Trophoblast cell (in vitro differentiated cells and primary cell): Measurements from ENCODE around the gene EPN2.
A peak's percentile ranks its signal among the peaks of the same experiment; 100 is the strongest.

Experiments
- DNase-seq, 2 donors: peaks; one replicate each; pipeline ENCODE4 v3.0.0-alpha.2; 2016
- H2AFZ ChIP-seq: 2 replicates; pipeline ENCODE4 v1.6.1; 2013; ENCODE audit warnings: low read length, moderate library complexity, mild to moderate bottlenecking; ENCODE audit not compliant: insufficient read depth, poor library complexity
- H2AK5ac ChIP-seq: 2 replicates; pipeline ENCODE4 v1.6.1; 2013; ENCODE audit warnings: mild to moderate bottlenecking, low read length
- H2BK120ac ChIP-seq: 2 replicates; pipeline ENCODE4 v1.6.1; 2013; ENCODE audit warnings: low read length, mild to moderate bottlenecking, moderate library complexity; ENCODE audit not compliant: insufficient read depth, poor library complexity
- H2BK12ac ChIP-seq: 2 replicates; pipeline ENCODE4 v1.6.1; 2013; ENCODE audit warnings: mild to moderate bottlenecking, low read length, moderate library complexity
- H2BK5ac ChIP-seq: 2 replicates; pipeline ENCODE4 v1.6.1; 2013; ENCODE audit warnings: low read length, low read depth, moderate library complexity, mild to moderate bottlenecking; ENCODE audit not compliant: poor library complexity
- H3K14ac ChIP-seq: 2 replicates; pipeline ENCODE4 v1.6.1; 2013; ENCODE audit warnings: mild to moderate bottlenecking, low read length
- H3K18ac ChIP-seq: 2 replicates; pipeline ENCODE4 v1.6.1; 2013; ENCODE audit warnings: mild to moderate bottlenecking, low read length
- H3K23ac ChIP-seq: 2 replicates; pipeline ENCODE4 v1.6.1; 2013; ENCODE audit warnings: low read length
- H3K27ac ChIP-seq: 2 replicates; pipeline ENCODE4 v1.5.1; 2013; ENCODE audit warnings: low read depth, mild to moderate bottlenecking, inconsistent platforms, low read length, moderate library complexity
- H3K27me3 ChIP-seq: 2 replicates; pipeline ENCODE4 v1.6.1; 2013; ENCODE audit warnings: inconsistent platforms, mild to moderate bottlenecking, low read length, moderate library complexity; ENCODE audit not compliant: insufficient read depth
- H3K36me3 ChIP-seq, 2 experiments: 1 replicate in 1 of 2; 2 replicates in 1 of 2; pipeline ENCODE4 v1.6.1; 2013; ENCODE audit warnings: low read length in 2 of 2, mild to moderate bottlenecking in 2 of 2, moderate library complexity in 1 of 2; ENCODE audit not compliant: insufficient read depth in 2 of 2, control insufficient read depth in 1 of 2
- H3K4ac ChIP-seq: 2 replicates; pipeline ENCODE4 v1.6.1; 2013; ENCODE audit warnings: low read depth, mild to moderate bottlenecking, low read length, moderate library complexity
- H3K4me1 ChIP-seq, 2 experiments: 1 replicate in 1 of 2; 2 replicates in 1 of 2; pipeline ENCODE4 v1.6.1; 2013; ENCODE audit warnings: low read length in 2 of 2, mild to moderate bottlenecking in 2 of 2, moderate library complexity in 1 of 2; ENCODE audit not compliant: insufficient read depth in 2 of 2, control insufficient read depth in 1 of 2
- H3K4me2 ChIP-seq: 2 replicates; pipeline ENCODE4 v1.6.1; 2013; ENCODE audit warnings: inconsistent platforms, mild to moderate bottlenecking, low read length, moderate library complexity
- H3K4me3 ChIP-seq: 2 replicates; pipeline ENCODE4 v1.5.1; 2013; ENCODE audit warnings: mild to moderate bottlenecking, low read depth, low read length, inconsistent platforms
- H3K79me1 ChIP-seq: one replicate; pipeline ENCODE4 v1.6.1; 2013; ENCODE audit warnings: low read length
- H3K79me2 ChIP-seq: 2 replicates; pipeline ENCODE4 v1.6.1; 2013; ENCODE audit warnings: low read length, mild to moderate bottlenecking; ENCODE audit not compliant: control insufficient read depth, insufficient read depth, poor library complexity
- H3K9ac ChIP-seq: 2 replicates; pipeline ENCODE4 v1.6.1; 2013; ENCODE audit warnings: mild to moderate bottlenecking, low read length
- H3K9me3 ChIP-seq: 2 replicates; pipeline ENCODE4 v1.6.1; 2013; ENCODE audit warnings: low read depth, mild to moderate bottlenecking, control low read depth, inconsistent platforms, low read length; ENCODE audit not compliant: insufficient read depth
- H4K12ac ChIP-seq: 2 replicates; pipeline ENCODE4 v1.6.1; 2013; ENCODE audit warnings: low read depth, mild to moderate bottlenecking, low read length, moderate library complexity
- H4K8ac ChIP-seq: 2 replicates; pipeline ENCODE4 v1.6.1; 2013; ENCODE audit warnings: low read depth, mild to moderate bottlenecking, low read length, moderate library complexity
- H4K91ac ChIP-seq: one replicate; pipeline ENCODE4 v1.6.1; 2013; ENCODE audit warnings: low read depth, mild to moderate bottlenecking, low read length, moderate library complexity
- WGBS: extraction: QIAGEN DNeasy Blood & Tissue Kit; methylation state at CpG from one replicate; pipeline ENCODE4 v1.1.7; 2013; ENCODE audit warnings: missing lambda C conversion rate; ENCODE audit not compliant: insufficient read length, insufficient coverage; ENCODE audit errors: extremely low coverage; 5-methylcytosine and 5-hydroxymethylcytosine counted together

Gene EPN2

GRCh38 chr17:19329839-19330238, 92.7 kb downstream of the EPN2 start:
- Histone ChIP-seq H3K14ac (no peak overlapping the region), H3K27me3 (no peaks in the 10 kb centered on the region), H4K12ac (no peak overlapping the region), H3K36me3 (peaks cover 38 to 39% of the 10 kb centered on the region in 2 experiments), H3K27ac (no peak overlapping the region), H2AK5ac (no peak overlapping the region), H2AFZ (no peak overlapping the region), H3K79me2 (no peaks in the 10 kb centered on the region), H3K79me1 (peaks cover 4% of the 10 kb centered on the region), H2BK5ac (no peak overlapping the region), H4K8ac (no peak overlapping the region), H2BK12ac (no peak overlapping the region), H3K9me3 (no peaks in the 10 kb centered on the region), H3K4me1 (peaks cover 8 to 12% of the 10 kb centered on the region in 2 experiments), H3K4me2 (no peak overlapping the region), H3K4ac (no peak overlapping the region), H2BK120ac (no peak overlapping the region), H3K18ac (no peak overlapping the region), H3K4me3 (no peak overlapping the region), H3K9ac (no peak overlapping the region), H3K23ac (no peak overlapping the region), H4K91ac (no peak overlapping the region)
- no CpG with 5 or more reads among the region's 2 CpGs for WGBS
- DNase-seq: no peak

GRCh38 chr17:19330271-19330670, 93.1 kb downstream of the EPN2 start:
- Histone ChIP-seq H3K36me3 (peaks cover 38 to 39% of the 10 kb centered on the region in 2 experiments), H3K18ac (no peak overlapping the region), H4K12ac (no peak overlapping the region), H3K27ac (no peak overlapping the region), H3K4me1 (peaks cover 8 to 12% of the 10 kb centered on the region in 2 experiments), H4K8ac (no peak overlapping the region), H4K91ac (no peak overlapping the region), H2AFZ (no peak overlapping the region), H2BK5ac (no peak overlapping the region), H3K79me1 (peaks cover 4% of the 10 kb centered on the region), H3K9ac (no peak overlapping the region), H2BK120ac (no peak overlapping the region), H2AK5ac (no peak overlapping the region), H3K14ac (no peak overlapping the region), H3K79me2 (no peaks in the 10 kb centered on the region), H3K23ac (no peak overlapping the region), H3K27me3 (no peaks in the 10 kb centered on the region), H3K4me2 (no peak overlapping the region), H3K4me3 (no peak overlapping the region), H3K9me3 (no peaks in the 10 kb centered on the region), H3K4ac (no peak overlapping the region), H2BK12ac (no peak overlapping the region)
- no CpG with 5 or more reads among the region's 3 CpGs for WGBS
- DNase-seq: no peak

GRCh38 chr17:19331134-19331533, 94.0 kb downstream of the EPN2 start:
- Histone ChIP-seq H2BK120ac (no peak overlapping the region), H4K8ac (no peak overlapping the region), H3K18ac (no peak overlapping the region), H4K12ac (no peak overlapping the region), H3K4me1 (peaks cover 8 to 12% of the 10 kb centered on the region in 2 experiments), H3K9me3 (no peaks in the 10 kb centered on the region), H3K79me1 (peaks cover 4% of the 10 kb centered on the region), H3K4me3 (no peak overlapping the region), H3K36me3 (peaks cover 40 to 42% of the 10 kb centered on the region in 2 experiments), H3K27me3 (no peaks in the 10 kb centered on the region), H2AFZ (no peak overlapping the region), H3K23ac (no peak overlapping the region), H3K4me2 (no peak overlapping the region), H3K79me2 (no peaks in the 10 kb centered on the region), H3K9ac (no peak overlapping the region), H3K27ac (no peak overlapping the region), H2BK5ac (no peak overlapping the region), H2BK12ac (no peak overlapping the region), H4K91ac (no peak overlapping the region), H2AK5ac (no peak overlapping the region), H3K14ac (no peak overlapping the region), H3K4ac (no peak overlapping the region)
- DNase-seq: peak; percentile 80 to 84
- WGBS: no CpG with 5 or more reads among the region's 4 CpGs

- H3K79me2 ChIP-seq: no peaks in the 10 kb centered on the region
- H3K23ac ChIP-seq: no peak overlapping the region
- H3K27me3 ChIP-seq: no peaks in the 10 kb centered on the region
- no peak overlapping the region for H2AFZ ChIP-seq
- peak in 1 of 2 donors; percentile 26 for DNase-seq
- H3K18ac ChIP-seq: no peak overlapping the region
- H4K91ac ChIP-seq: no peak overlapping the region
- H3K4me2 ChIP-seq: no peak overlapping the region
- peak overlapping the region; percentile 55 for H2BK12ac ChIP-seq
- H3K14ac ChIP-seq: peak overlapping the region; percentile 10
- no peak overlapping the region for H3K4me3 ChIP-seq
- H3K9me3 ChIP-seq: no peaks in the 10 kb centered on the region
- no peak overlapping the region for H3K4ac ChIP-seq
- H2BK120ac ChIP-seq: peak overlapping the region; percentile 10
- peaks cover 8 to 12% of the 10 kb centered on the region in 2 experiments for H3K4me1 ChIP-seq
- H3K36me3 ChIP-seq: peaks cover 42 to 47% of the 10 kb centered on the region in 2 experiments
- peaks cover 4% of the 10 kb centered on the region for H3K79me1 ChIP-seq
- no peak overlapping the region for H3K27ac ChIP-seq
- H2AK5ac ChIP-seq: no peak overlapping the region
- H4K12ac ChIP-seq: peak overlapping the region; percentile 32
- H3K9ac ChIP-seq: no peak overlapping the region
- H2BK5ac ChIP-seq: no peak overlapping the region
- WGBS: no CpG with 5 or more reads among the region's 13 CpGs
- no peak overlapping the region for H4K8ac ChIP-seq
Measured at GRCh38 chr17:19331543-19332245, 94.5 kb downstream of the EPN2 start.
